PC-9 (cell line): Measurements from ENCODE around the gene ZER1. TPM values are rescaled to one million over a fixed set of nuclear protein-coding genes. Genes with fewer than 3 reads are reported as not detected.
"Not testable (repeated sequence)": the region's sequence is repeated elsewhere in the genome, so short reads cannot be mapped to it uniquely, and the experiment has no call there.

Experiments used
- BruUV-seq: library from RNA; stranded (reverse); fragments of 400-500 nt; replicated peaks from 2 replicates; lab custom pipeline; 2021; lab: Mats Ljungman, UMichigan
- CTCF ChIA-PET: fragments of 300-600 bp; sonication (Branson Sonifier 250); formaldehyde crosslinking; loops from one replicate; lab custom pipeline; 2022; ENCODE audit warnings: antibody characterized with exemption; lab: Charles Lee
- POLR2A ChIA-PET: fragments of 300-600 bp; sonication (Branson Sonifier 250); formaldehyde crosslinking; loops from one replicate; lab custom pipeline; 2022; ENCODE audit warnings: antibody characterized with exemption; ENCODE audit not compliant: unreplicated experiment; lab: Charles Lee
- DNase-seq, 2 experiments: peaks; one replicate each; pipeline versions ENCODE4 v3.0.0 to v3.0.0-alpha.2; 2015 to 2022; ENCODE audit warnings: mixed read lengths in 1 of 2
- H2AFZ ChIP-seq: fragments of 200-600 bp; sonication (generic); 2 replicates; pipeline ENCODE4 v1.8.1; 2017; ENCODE audit warnings: antibody characterized with exemption
- H3F3A ChIP-seq: fragments of 200-600 bp; sonication (generic); 2 replicates; pipeline ENCODE4 v1.8.1; 2017; ENCODE audit warnings: antibody characterized with exemption, mild to moderate bottlenecking, low read depth; ENCODE audit not compliant: insufficient read depth
- H3K27ac ChIP-seq: fragments of 200-600 bp; sonication (generic); 2 replicates; pipeline ENCODE4 v1.6.1; 2016; ENCODE audit warnings: mixed run types
- H3K27me3 ChIP-seq: fragments of 200-600 bp; sonication (generic); 2 replicates; pipeline ENCODE4 v1.6.1; 2016; ENCODE audit warnings: low read depth, mixed run types; ENCODE audit not compliant: insufficient read depth
- H3K36me3 ChIP-seq: fragments of 200-600 bp; sonication (generic); 2 replicates; pipeline ENCODE4 v1.6.1; 2016; ENCODE audit warnings: low read depth, mixed run types
- H3K4me1 ChIP-seq: fragments of 200-600 bp; sonication (generic); replicated peaks from 2 replicates; pipeline ENCODE4 v1.6.1; 2016; ENCODE audit warnings: mixed run types; ENCODE audit not compliant: insufficient read depth
- H3K4me2 ChIP-seq: fragments of 200-600 bp; sonication (generic); 2 replicates; pipeline ENCODE4 v1.6.1; 2017; ENCODE audit warnings: mixed run types
- H3K4me3 ChIP-seq: fragments of 200-600 bp; sonication (generic); 2 replicates; pipeline ENCODE4 v1.6.1; 2016; ENCODE audit warnings: mixed run types
- H3K79me2 ChIP-seq: fragments of 200-600 bp; sonication (generic); 2 replicates; pipeline ENCODE4 v1.6.1; 2017; ENCODE audit warnings: low read depth, mixed run types
- H3K9me2 ChIP-seq: fragments of 200-600 bp; sonication (generic); 2 replicates; pipeline ENCODE4 v1.8.1; 2017; ENCODE audit warnings: mild to moderate bottlenecking; ENCODE audit not compliant: insufficient read depth
- H3K9me3 ChIP-seq: fragments of 200-600 bp; sonication (generic); 2 replicates; pipeline ENCODE4 v1.8.1; 2016; ENCODE audit warnings: low read depth; ENCODE audit not compliant: insufficient read depth
- H4K20me1 ChIP-seq: fragments of 200-600 bp; sonication (generic); 2 replicates; pipeline ENCODE4 v1.8.1; 2017; ENCODE audit not compliant: insufficient read depth
- EZH2 ChIP-seq: fragments of 200-600 bp; sonication (generic); IDR thresholded peaks from 2 replicates; pipeline ENCODE4 v1.8.0; 2017; ENCODE audit warnings: antibody characterized with exemption, low read depth
- intact Hi-C: fragments of 100-400 bp; cut with micrococcal nuclease; formaldehyde crosslinking; loops from one replicate; pipeline ENCODE4 v1.10.0; 2022; ENCODE audit not compliant: unreplicated experiment
- total RNA-seq: library from RNA; stranded (reverse); gene quantifications from 2 replicates; pipeline ENCODE4 v1.2.3, GENCODE V29; 2021
- TF ChIP-seq, protein P1 (sequence below): fragments of 200-600 bp; sonication (generic); conservative IDR thresholded peaks from 2 replicates; pipeline ENCODE4 v1.6.1; 2017; ENCODE audit warnings: mixed run types, antibody characterized with exemption, mild to moderate bottlenecking, moderate library complexity

Gene ZER1
- total RNA-seq, 1 experiment from 2014 or later, result 65.2 TPM

DNA sequence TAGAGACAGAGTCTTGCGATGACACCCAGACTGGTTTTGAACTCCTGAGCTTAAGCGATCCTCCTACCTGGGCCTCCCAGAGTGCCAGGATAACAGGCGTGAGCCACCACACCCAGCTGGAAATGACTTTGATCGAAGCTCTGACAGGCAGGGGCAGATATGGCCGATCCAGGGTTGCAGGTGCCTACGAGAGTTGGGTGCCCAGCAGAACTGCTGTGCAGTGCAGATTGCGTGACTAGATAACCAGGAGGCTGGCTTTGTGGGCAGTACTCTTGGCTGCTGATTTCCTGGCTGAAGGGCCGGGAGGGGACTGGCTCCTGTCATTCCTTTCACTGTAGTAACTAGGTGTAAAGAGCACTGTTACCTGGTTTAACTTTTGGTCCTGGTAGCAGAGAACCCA is 27.2 kb upstream of the ZER1 start:
- Histone ChIP-seq H4K20me1 (no peaks in the 10 kb centered on the region), H3K4me2 (no peak overlapping the region), H2AFZ (no peak overlapping the region), H3K9me2 (no peaks in the 10 kb centered on the region), H3K4me3 (no peak overlapping the region), H3K27ac (no peak overlapping the region), H3K4me1 (no peaks in the 10 kb centered on the region), H3K36me3 (peaks cover 18% of the 10 kb centered on the region), H3F3A (no peaks in the 10 kb centered on the region), H3K9me3 (no peaks in the 10 kb centered on the region), H3K79me2 (no peaks in the 10 kb centered on the region), H3K27me3 (no peaks in the 10 kb centered on the region)
- no TSS peak for BruUV-seq
- intact Hi-C loops, result no loop called here
- ChIA-PET POLR2A (no interaction called here), CTCF (no interaction called here)
- TF ChIP-seq EZH2, result no peak
- TF ChIP-seq, protein P1, sequence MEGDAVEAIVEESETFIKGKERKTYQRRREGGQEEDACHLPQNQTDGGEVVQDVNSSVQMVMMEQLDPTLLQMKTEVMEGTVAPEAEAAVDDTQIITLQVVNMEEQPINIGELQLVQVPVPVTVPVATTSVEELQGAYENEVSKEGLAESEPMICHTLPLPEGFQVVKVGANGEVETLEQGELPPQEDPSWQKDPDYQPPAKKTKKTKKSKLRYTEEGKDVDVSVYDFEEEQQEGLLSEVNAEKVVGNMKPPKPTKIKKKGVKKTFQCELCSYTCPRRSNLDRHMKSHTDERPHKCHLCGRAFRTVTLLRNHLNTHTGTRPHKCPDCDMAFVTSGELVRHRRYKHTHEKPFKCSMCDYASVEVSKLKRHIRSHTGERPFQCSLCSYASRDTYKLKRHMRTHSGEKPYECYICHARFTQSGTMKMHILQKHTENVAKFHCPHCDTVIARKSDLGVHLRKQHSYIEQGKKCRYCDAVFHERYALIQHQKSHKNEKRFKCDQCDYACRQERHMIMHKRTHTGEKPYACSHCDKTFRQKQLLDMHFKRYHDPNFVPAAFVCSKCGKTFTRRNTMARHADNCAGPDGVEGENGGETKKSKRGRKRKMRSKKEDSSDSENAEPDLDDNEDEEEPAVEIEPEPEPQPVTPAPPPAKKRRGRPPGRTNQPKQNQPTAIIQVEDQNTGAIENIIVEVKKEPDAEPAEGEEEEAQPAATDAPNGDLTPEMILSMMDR, result no peak
- DNase-seq, result no peak

DNA sequence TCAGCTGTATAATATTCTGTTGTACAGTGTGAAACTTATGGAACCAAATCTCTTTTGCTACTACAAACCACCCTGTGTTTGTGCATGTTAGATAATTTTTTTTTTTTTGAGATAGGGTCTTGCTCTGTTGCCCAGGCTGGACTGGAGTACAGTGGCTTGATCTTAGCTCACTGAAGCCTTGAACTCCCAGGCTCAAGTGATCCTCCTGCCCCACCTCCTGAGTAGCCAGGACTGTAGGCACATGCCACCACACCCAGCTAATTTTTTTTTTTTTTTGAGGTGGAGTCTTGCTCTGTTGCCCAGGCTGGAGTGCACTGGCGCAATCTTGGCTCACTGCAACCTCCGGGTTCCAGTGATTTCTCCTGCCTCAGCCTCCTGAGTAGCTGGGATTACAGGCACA is 23.2 kb upstream of the ZER1 start:
- H4K20me1 ChIP-seq, DNase-seq, BruUV-seq, H3K4me1 ChIP-seq, H3K27me3 ChIP-seq, H3K9me2 ChIP-seq, H3K79me2 ChIP-seq, intact Hi-C loops, H3K4me2 ChIP-seq, H3F3A ChIP-seq, H3K9me3 ChIP-seq, H3K36me3 ChIP-seq, H2AFZ ChIP-seq, H3K4me3 ChIP-seq, CTCF ChIA-PET, H3K27ac ChIP-seq: not testable (repeated sequence)
- POLR2A ChIA-PET, result interaction anchor here (0.6 kb wide), 1 partner anchor 35 kb away, joined by 8 read pairs; no protein-coding TSS in a partner anchor

DNA sequence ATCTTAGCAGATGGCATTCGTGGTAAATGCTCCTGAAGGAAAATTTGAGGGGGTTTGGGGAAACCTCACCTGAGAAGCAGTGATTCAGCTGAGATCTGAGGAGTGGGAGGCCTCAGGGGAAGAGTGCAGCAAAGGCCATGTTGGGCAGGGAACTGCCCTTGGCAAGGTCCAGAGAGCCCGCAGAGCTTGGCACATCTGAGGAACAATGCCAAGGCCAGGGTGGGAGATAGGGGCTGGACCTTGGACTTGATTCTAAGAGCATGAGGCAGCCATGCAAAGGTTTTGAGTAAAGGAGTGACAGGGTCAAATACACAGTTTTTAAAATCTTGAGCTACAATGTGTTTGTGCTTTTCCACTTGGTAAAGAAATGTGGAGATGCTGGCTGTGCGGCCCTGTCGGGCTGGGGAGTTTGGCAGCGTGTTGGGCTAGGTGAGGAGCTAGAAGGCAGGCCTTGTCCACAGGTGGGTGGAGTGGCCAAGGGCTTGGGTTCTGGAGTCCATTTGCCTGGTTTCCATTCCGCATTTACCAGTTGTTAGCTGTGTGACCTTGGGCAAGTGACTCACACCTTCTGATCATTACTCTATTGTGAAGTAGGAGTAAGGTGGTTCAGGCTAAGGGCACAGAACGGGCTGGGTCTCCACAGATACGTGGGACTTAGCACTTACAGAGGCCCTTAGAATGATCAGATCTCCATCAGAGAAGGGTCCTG is 21.4 kb upstream of the ZER1 start:
- Histone ChIP-seq H3K4me3 (no peak overlapping the region), H3K9me3 (no peaks in the 10 kb centered on the region), H3K27me3 (no peaks in the 10 kb centered on the region), H3F3A (no peaks in the 10 kb centered on the region), H3K36me3 (peaks cover 9% of the 10 kb centered on the region), H3K9me2 (no peaks in the 10 kb centered on the region), H4K20me1 (no peaks in the 10 kb centered on the region), H3K79me2 (peaks cover 9% of the 10 kb centered on the region), H3K4me2 (no peak overlapping the region), H2AFZ (no peak overlapping the region), H3K4me1 (0 out of 2 replicates have a peak, but pooled peaks cover 2% of the 10 kb centered on the region), H3K27ac (no peak overlapping the region)
- TF ChIP-seq, protein P1, result no peak
- no peak for TF ChIP-seq EZH2
- no peak for DNase-seq
- intact Hi-C loops, result no loop called here
- POLR2A ChIA-PET, result no interaction called here
- BruUV-seq, result no TSS peak
- CTCF ChIA-PET, result no interaction called here
